Measurements from ENCODE around the gene USP53. TPM values are rescaled to one million over a fixed set of nuclear protein-coding genes. Genes with fewer than 3 reads are reported as not detected.

Gene USP53
- total and polyA plus RNA-seq, 2 of the 13 experiments (the other 11 are each of a cell fraction or from before 2014, with no cell fraction given) = 5.3 to 8.1 TPM

DNA sequence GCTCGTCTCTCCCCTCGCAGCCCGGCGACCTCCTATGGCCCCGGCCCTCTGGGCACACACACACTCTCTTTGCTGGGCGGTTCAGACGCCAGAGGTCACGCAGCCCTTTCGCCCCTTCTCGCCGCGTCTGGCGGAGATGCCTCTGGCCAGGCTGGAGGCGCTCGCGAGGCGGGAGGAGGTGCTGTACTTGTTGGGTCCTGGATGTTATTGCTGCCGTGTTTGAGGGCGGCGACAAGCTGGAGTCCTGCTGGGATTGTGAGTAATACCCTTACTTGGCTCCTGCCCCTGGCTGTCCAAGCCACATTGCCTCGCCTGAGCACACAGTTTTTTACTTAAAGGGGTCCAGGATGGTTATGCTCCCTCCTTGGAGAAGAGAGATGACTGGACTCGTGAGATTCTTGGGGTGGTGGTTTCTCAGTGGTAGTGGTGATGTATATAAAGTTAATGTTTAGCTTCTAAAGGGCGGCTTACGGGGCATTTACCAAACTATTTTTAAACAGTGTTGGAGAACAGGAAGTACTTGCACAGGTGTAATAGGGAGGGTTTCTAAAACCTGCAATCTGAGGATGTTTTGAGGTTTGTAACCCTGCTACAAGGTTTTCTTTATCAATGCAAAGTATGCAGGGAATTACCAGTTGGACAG, 572 bp downstream of the USP53 start (continued):
- TF ChIP-seq, protein P1, sequence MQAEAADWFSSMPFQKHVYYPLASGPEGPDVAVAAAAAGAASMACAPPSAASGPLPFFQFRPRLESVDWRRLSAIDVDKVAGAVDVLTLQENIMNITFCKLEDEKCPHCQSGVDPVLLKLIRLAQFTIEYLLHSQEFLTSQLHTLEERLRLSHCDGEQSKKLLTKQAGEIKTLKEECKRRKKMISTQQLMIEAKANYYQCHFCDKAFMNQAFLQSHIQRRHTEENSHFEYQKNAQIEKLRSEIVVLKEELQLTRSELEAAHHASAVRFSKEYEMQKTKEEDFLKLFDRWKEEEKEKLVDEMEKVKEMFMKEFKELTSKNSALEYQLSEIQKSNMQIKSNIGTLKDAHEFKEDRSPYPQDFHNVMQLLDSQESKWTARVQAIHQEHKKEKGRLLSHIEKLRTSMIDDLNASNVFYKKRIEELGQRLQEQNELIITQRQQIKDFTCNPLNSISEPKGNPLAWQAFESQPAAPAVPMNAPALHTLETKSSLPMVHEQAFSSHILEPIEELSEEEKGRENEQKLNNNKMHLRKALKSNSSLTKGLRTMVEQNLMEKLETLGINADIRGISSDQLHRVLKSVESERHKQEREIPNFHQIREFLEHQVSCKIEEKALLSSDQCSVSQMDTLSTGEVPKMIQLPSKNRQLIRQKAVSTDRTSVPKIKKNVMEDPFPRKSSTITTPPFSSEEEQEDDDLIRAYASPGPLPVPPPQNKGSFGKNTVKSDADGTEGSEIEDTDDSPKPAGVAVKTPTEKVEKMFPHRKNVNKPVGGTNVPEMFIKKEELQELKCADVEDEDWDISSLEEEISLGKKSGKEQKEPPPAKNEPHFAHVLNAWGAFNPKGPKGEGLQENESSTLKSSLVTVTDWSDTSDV (CRISPR knock-in tag; IDR thresholded peaks at IDR 0.05) = no peak
- TF ChIP-seq FOSL2 (CRISPR knock-in tag; IDR thresholded peaks at IDR 0.05) (no peak), TBP (CRISPR knock-in tag; IDR thresholded peaks at IDR 0.05) (no peak), ZNF138 (CRISPR knock-in tag; IDR thresholded peaks at IDR 0.05; ENCODE audit: low read depth) (0 out of 2 replicates have a peak, but pooled peaks have one; percentile 7), RFXANK (CRISPR knock-in tag; IDR thresholded peaks at IDR 0.05) (no peak), HIVEP1 (CRISPR knock-in tag; IDR thresholded peaks at IDR 0.05) (0 out of 2 replicates have a peak, but pooled peaks have one; percentile 9), SALL1 (CRISPR knock-in tag; IDR thresholded peaks at IDR 0.05) (peak; percentile 74), KDM5A (IDR thresholded peaks at IDR 0.05; ENCODE audit: borderline replicate concordance, low read length) (peak; percentile 56; the same call in 1 of the 2 replicates), ZHX1 (CRISPR knock-in tag; IDR thresholded peaks at IDR 0.05; ENCODE audit: low read depth) (no peak), ZNF770 (CRISPR knock-in tag; IDR thresholded peaks at IDR 0.05) (no peak), SRSF9 (IDR thresholded peaks at IDR 0.05; ENCODE audit: borderline replicate concordance, insufficient read depth, low read depth, low read length, poor library complexity, severe bottlenecking) (no peak), NFRKB (IDR thresholded peaks at IDR 0.05) (no peak), SMYD3 (CRISPR knock-in tag; IDR thresholded peaks at IDR 0.05) (no peak), ZIK1 (CRISPR knock-in tag; IDR thresholded peaks at IDR 0.05; ENCODE audit: borderline replicate concordance, low read depth) (no peak), KDM4B (CRISPR knock-in tag; IDR thresholded peaks at IDR 0.05) (no peak; the same call in 1 of the 2 replicates)
- TF ChIP-seq, protein P2, sequence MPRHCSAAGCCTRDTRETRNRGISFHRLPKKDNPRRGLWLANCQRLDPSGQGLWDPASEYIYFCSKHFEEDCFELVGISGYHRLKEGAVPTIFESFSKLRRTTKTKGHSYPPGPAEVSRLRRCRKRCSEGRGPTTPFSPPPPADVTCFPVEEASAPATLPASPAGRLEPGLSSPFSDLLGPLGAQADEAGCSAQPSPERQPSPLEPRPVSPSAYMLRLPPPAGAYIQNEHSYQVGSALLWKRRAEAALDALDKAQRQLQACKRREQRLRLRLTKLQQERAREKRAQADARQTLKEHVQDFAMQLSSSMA (CRISPR knock-in tag; IDR thresholded peaks at IDR 0.05) = 0 out of 2 replicates have a peak, but pooled peaks have one; percentile 25
- TF ChIP-seq, protein P3, sequence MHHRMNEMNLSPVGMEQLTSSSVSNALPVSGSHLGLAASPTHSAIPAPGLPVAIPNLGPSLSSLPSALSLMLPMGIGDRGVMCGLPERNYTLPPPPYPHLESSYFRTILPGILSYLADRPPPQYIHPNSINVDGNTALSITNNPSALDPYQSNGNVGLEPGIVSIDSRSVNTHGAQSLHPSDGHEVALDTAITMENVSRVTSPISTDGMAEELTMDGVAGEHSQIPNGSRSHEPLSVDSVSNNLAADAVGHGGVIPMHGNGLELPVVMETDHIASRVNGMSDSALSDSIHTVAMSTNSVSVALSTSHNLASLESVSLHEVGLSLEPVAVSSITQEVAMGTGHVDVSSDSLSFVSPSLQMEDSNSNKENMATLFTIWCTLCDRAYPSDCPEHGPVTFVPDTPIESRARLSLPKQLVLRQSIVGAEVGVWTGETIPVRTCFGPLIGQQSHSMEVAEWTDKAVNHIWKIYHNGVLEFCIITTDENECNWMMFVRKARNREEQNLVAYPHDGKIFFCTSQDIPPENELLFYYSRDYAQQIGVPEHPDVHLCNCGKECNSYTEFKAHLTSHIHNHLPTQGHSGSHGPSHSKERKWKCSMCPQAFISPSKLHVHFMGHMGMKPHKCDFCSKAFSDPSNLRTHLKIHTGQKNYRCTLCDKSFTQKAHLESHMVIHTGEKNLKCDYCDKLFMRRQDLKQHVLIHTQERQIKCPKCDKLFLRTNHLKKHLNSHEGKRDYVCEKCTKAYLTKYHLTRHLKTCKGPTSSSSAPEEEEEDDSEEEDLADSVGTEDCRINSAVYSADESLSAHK (CRISPR knock-in tag; IDR thresholded peaks at IDR 0.05; ENCODE audit: borderline replicate concordance) = no peak
- TF ChIP-seq, protein P4, sequence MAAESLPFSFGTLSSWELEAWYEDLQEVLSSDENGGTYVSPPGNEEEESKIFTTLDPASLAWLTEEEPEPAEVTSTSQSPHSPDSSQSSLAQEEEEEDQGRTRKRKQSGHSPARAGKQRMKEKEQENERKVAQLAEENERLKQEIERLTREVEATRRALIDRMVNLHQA (CRISPR knock-in tag; IDR thresholded peaks at IDR 0.05) = no peak
